AG09309 (cell line): ENCODE data around the gene KLF6.

Experiments used
- DNase-seq: peaks from one replicate; pipeline ENCODE4 v3.0.0-alpha.2; 2010; ENCODE audit warnings: low read depth
- H3K4me3 ChIP-seq: 2 replicates; pipeline ENCODE4 v1.5.1; 2011; ENCODE audit warnings: mild to moderate bottlenecking, low read depth, low read length, moderate library complexity; ENCODE audit not compliant: control insufficient read depth
- TF ChIP-seq, protein P1 (sequence below): IDR thresholded peaks from 2 replicates; pipeline ENCODE4 v1.5.1; 2011; ENCODE audit warnings: mild to moderate bottlenecking, low read depth, low read length, inconsistent platforms; ENCODE audit not compliant: insufficient read depth, control insufficient read depth; ENCODE audit errors: missing control alignments

KLF6 gene

GRCh38 chr10:3790272-3790671 lies 5.3 kb upstream of the KLF6 start:
- TF ChIP-seq, protein P1, sequence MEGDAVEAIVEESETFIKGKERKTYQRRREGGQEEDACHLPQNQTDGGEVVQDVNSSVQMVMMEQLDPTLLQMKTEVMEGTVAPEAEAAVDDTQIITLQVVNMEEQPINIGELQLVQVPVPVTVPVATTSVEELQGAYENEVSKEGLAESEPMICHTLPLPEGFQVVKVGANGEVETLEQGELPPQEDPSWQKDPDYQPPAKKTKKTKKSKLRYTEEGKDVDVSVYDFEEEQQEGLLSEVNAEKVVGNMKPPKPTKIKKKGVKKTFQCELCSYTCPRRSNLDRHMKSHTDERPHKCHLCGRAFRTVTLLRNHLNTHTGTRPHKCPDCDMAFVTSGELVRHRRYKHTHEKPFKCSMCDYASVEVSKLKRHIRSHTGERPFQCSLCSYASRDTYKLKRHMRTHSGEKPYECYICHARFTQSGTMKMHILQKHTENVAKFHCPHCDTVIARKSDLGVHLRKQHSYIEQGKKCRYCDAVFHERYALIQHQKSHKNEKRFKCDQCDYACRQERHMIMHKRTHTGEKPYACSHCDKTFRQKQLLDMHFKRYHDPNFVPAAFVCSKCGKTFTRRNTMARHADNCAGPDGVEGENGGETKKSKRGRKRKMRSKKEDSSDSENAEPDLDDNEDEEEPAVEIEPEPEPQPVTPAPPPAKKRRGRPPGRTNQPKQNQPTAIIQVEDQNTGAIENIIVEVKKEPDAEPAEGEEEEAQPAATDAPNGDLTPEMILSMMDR, result no peak
- no peak for DNase-seq
- no peak overlapping the region for H3K4me3 ChIP-seq

GRCh38 chr10:3789621-3790020 lies 4.6 kb upstream of the KLF6 start:
- TF ChIP-seq, protein P1, result no peak
- DNase-seq, result no peak

DNA sequence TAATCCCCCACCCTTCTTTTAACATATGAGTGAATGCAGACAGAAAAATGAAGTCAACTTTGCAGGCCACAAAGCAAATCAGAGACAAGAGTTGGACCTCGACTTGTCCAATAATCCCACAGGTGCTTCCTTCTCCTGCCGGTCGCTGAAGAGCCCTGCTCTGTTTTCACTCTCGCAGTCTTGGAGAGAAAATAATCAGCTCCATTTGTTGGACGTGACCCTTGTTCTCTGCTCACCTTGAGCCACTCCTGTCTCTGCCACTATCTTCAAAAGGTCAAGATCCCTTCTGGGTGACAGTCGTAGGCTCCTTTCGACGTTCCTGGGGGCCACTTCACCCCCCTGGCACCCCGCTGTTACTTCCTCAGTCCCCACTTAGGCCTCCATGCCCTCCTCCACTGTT lies 2.8 kb upstream of the KLF6 start:
- H3K4me3 ChIP-seq, result no peak overlapping the region
- no peak for DNase-seq
- TF ChIP-seq, protein P1, result no peak

More at GRCh38 chr10:3789621-3790020, 4.6 kb upstream of the KLF6 start:
- no peak overlapping the region for H3K4me3 ChIP-seq

DNA sequence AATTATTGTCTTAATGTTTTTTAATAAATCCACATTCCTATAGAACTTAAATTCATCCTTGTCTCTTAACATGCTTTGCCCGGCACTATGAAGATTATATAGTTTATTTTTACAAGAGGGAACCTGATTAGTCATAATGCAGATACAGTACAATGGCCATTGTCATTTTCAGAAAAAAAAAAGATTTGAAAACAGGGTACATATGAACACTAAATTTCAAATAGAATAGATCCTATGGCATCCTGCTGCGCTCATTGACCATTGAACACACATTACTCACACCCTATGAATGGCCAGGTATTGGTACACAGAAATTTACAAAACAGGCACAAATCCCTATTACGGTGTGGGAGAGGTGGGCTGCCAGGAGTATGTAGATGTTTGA lies 2.0 kb upstream of the KLF6 start:
- no peak for DNase-seq
- TF ChIP-seq, protein P1, result no peak
- no peak overlapping the region for H3K4me3 ChIP-seq

- DNase-seq, result no peak
- no peak overlapping the region for H3K4me3 ChIP-seq
- TF ChIP-seq, protein P1, result no peak
Measured at GRCh38 chr10:3786295-3787015, 1.4 kb upstream of the KLF6 start.

DNA sequence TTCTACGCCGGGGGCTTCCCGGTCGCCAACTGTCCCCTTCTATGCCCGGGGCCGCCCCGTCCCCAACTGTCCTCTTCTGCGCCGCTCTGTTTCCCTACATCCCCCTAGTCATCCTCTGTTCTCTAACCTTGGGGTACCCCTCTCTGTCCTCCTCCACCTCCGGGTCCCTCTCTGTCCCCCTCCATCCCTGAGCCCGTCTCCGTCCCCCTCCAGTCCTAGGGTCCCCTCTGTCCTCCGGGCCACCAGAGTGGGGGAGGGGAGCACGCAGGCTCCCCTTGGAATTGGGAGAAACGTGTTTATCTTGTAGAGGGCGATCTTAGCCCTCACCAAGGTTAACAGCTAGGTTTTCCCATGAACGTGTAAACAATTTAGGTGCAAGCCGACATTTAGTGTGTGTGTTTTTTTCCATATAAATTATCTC lies 852 bp upstream of the KLF6 start:
- TF ChIP-seq, protein P1, result no peak
- H3K4me3 ChIP-seq, result peak overlapping the region; percentile 65
- no peak for DNase-seq

- DNase-seq, result peak; percentile 91
- TF ChIP-seq, protein P1, result no peak
- H3K4me3 ChIP-seq, result peak overlapping the region; percentile 90
Measured at GRCh38 chr10:3785251-3785850, 342 bp upstream of the KLF6 start.
